ENCODE measurements around the gene SYK.

- TF ChIP-seq, protein P1, sequence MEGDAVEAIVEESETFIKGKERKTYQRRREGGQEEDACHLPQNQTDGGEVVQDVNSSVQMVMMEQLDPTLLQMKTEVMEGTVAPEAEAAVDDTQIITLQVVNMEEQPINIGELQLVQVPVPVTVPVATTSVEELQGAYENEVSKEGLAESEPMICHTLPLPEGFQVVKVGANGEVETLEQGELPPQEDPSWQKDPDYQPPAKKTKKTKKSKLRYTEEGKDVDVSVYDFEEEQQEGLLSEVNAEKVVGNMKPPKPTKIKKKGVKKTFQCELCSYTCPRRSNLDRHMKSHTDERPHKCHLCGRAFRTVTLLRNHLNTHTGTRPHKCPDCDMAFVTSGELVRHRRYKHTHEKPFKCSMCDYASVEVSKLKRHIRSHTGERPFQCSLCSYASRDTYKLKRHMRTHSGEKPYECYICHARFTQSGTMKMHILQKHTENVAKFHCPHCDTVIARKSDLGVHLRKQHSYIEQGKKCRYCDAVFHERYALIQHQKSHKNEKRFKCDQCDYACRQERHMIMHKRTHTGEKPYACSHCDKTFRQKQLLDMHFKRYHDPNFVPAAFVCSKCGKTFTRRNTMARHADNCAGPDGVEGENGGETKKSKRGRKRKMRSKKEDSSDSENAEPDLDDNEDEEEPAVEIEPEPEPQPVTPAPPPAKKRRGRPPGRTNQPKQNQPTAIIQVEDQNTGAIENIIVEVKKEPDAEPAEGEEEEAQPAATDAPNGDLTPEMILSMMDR (conservative IDR thresholded peaks at IDR 0.05 in 1 of 2, IDR thresholded peaks at IDR 0.05 in 1 of 2; ENCODE audit: extremely low read depth in 1 of 2, insufficient read depth in 1 of 2, low read depth in 1 of 2, low read length in 2 of 2): no peak
- no peak for TF ChIP-seq EZH2 (IDR thresholded peaks at IDR 0.05; ENCODE audit: borderline replicate concordance, low read length)
Measured at GRCh38 chr9:90890146-90890810, 88.7 kb downstream of the SYK start.

All from mammary epithelial cell (primary cell).